B cell (primary cell): ENCODE measurements around the gene UBR4. TPM values are rescaled to one million over a fixed set of nuclear protein-coding genes. Genes with fewer than 3 reads are reported as not detected.

Source experiments
- ATAC-seq: fragments of 200-7000 bp; cut with Tn5 transposase; one replicate; pipeline ENCODE4 v1.10.0; 2021; ENCODE audit warnings: low read depth, mild to moderate bottlenecking, moderate number of reproducible peaks, moderate library complexity
- CTCF ChIA-PET: fragments of 350-600 bp; sonication (Branson Sonifier 250); formaldehyde crosslinking; loops from one replicate; lab custom pipeline; 2021; ENCODE audit warnings: antibody characterized with exemption, inconsistent platforms; lab: Charles Lee
- POLR2A ChIA-PET: fragments of 350-600 bp; sonication (Branson Sonifier 250); formaldehyde crosslinking; loops from one replicate; lab custom pipeline; 2021; ENCODE audit warnings: antibody characterized with exemption; lab: Charles Lee
- DNase-seq: peaks from one replicate; pipeline ENCODE4 v3.0.0; 2013
- H2AFZ ChIP-seq: 2 replicates; pipeline ENCODE4 v1.6.1; 2012; ENCODE audit warnings: mild to moderate bottlenecking, low read depth, low read length; ENCODE audit not compliant: insufficient read depth, poor library complexity, severe bottlenecking
- H3K27ac ChIP-seq, 2 donors: 1 replicate in 1 of 2; 2 replicates in 1 of 2; pipeline ENCODE4 v1.5.1; 2012 to 2013; ENCODE audit warnings: low read length in 2 of 2, mild to moderate bottlenecking in 2 of 2, moderate library complexity in 1 of 2
- H3K27me3 ChIP-seq, 4 experiments: fragments of 200-600 bp in 1 of 4; sonication (generic) in 1 of 4; replicated peaks in 1 of 4; 1 replicate in 2 of 4; 2 replicates in 2 of 4; pipeline versions ENCODE4 v1.6.1 to v1.7.0; 2013 to 2016; ENCODE audit warnings: low read length in 3 of 4, mild to moderate bottlenecking in 2 of 4, mixed read lengths in 1 of 4, moderate library complexity in 1 of 4; ENCODE audit not compliant: insufficient read depth in 4 of 4, control insufficient read depth in 3 of 4; ENCODE audit errors: control extremely low read depth in 1 of 4
- H3K36me3 ChIP-seq, 2 experiments: replicated peaks in 1 of 2; 1 replicate in 1 of 2; 2 replicates in 1 of 2; pipeline versions ENCODE4 v1.6.1 to v1.7.1; 2013; ENCODE audit warnings: low read length in 1 of 2; ENCODE audit not compliant: insufficient read depth in 2 of 2, control insufficient read depth in 1 of 2; ENCODE audit errors: control extremely low read depth in 1 of 2, extremely low read depth in 1 of 2
- H3K4me1 ChIP-seq, 2 donors: fragments of 200-600 bp in 1 of 2; sonication (generic) in 1 of 2; 1 replicate in 1 of 2; 2 replicates in 1 of 2; pipeline versions ENCODE4 v1.5.1 to v1.6.1; 2013 to 2017; ENCODE audit warnings: low read length in 2 of 2; ENCODE audit not compliant: control insufficient read depth in 2 of 2, insufficient read depth in 2 of 2
- H3K4me2 ChIP-seq: replicated peaks from 2 replicates; pipeline ENCODE3; 2012; ENCODE audit warnings: mild to moderate bottlenecking, low read depth, low read length; ENCODE audit not compliant: poor library complexity, severe bottlenecking
- H3K4me3 ChIP-seq, 5 experiments: fragments of 200-600 bp in 1 of 5; sonication (generic) in 1 of 5; 1 replicate in 3 of 5; 2 replicates in 2 of 5; pipeline versions ENCODE4 v1.5.1 to v1.7.0; 2011 to 2016; ENCODE audit warnings: low read length in 4 of 5, mild to moderate bottlenecking in 4 of 5, low read depth in 2 of 5, control low read depth in 1 of 5, moderate library complexity in 1 of 5; ENCODE audit not compliant: insufficient read depth in 1 of 5; ENCODE audit errors: control extremely low read depth in 1 of 5, extremely low read depth in 1 of 5
- H3K79me2 ChIP-seq: fragments of 200-600 bp; sonication (generic); one replicate; pipeline ENCODE4 v1.6.0; 2016; ENCODE audit warnings: low read length; ENCODE audit not compliant: control insufficient read depth, insufficient read depth
- H3K9ac ChIP-seq: fragments of 200-600 bp; sonication (generic); 2 replicates; pipeline ENCODE4 v1.6.1; 2017; ENCODE audit warnings: mild to moderate bottlenecking, low read length, moderate library complexity
- H3K9me3 ChIP-seq, 3 donors: one replicate each; pipeline versions ENCODE4 v1.6.1 to v1.7.1; 2013; ENCODE audit warnings: low read length in 2 of 3; ENCODE audit not compliant: control insufficient read depth in 2 of 3, insufficient read depth in 1 of 3; ENCODE audit errors: control extremely low read depth in 1 of 3
- H4K20me1 ChIP-seq: 2 replicates; pipeline ENCODE4 v1.6.0; 2012; ENCODE audit warnings: mild to moderate bottlenecking, low read length; ENCODE audit not compliant: insufficient read depth, control insufficient read depth, poor library complexity, severe bottlenecking
- H3K27ac Mint-ChIP-seq: one replicate; pipeline ENCODE4 v1.8.0; 2021; ENCODE audit warnings: mixed read lengths
- H3K27me3 Mint-ChIP-seq: one replicate; pipeline ENCODE4 v1.8.0; 2021; ENCODE audit warnings: mixed read lengths
- H3K4me1 Mint-ChIP-seq: one replicate; pipeline ENCODE4 v1.8.0; 2021; ENCODE audit warnings: mixed read lengths
- H3K4me3 Mint-ChIP-seq: one replicate; pipeline ENCODE4 v1.8.0; 2021; ENCODE audit warnings: mixed read lengths
- H3K9me3 Mint-ChIP-seq: one replicate; pipeline ENCODE4 v1.8.0; 2022; ENCODE audit warnings: mixed read lengths; ENCODE audit not compliant: insufficient read depth
- EZH2 ChIP-seq: IDR thresholded peaks from 2 replicates; pipeline ENCODE4 v1.6.1; 2012; ENCODE audit warnings: borderline replicate concordance, low read depth, mild to moderate bottlenecking, moderate library complexity, low read length; ENCODE audit not compliant: insufficient read depth, poor library complexity, severe bottlenecking
- WGBS: methylation state at CpG from one replicate; pipeline ENCODE4 v1.1.5; 2013; ENCODE audit warnings: missing lambda C conversion rate; ENCODE audit not compliant: insufficient coverage; 5-methylcytosine and 5-hydroxymethylcytosine counted together
- intact Hi-C: fragments of 100-400 bp; cut with micrococcal nuclease; formaldehyde crosslinking; loops from one replicate; pipeline ENCODE4 v1.10.0; 2022
- polyA plus RNA-seq: library from polyadenylated mRNA; depleted of rRNA; stranded (reverse); fragments of >200 nt; gene quantifications from 2 replicates; pipeline ENCODE4 v1.2.3, GENCODE V29; 2012
- total RNA-seq, 2 donors: library from RNA; stranded (reverse); fragments of 120-200 nt in 1 of 2; gene quantifications; 1 replicate in 1 of 2; 2 replicates in 1 of 2; pipeline versions ENCODE4 v1.2.3 to v1.2.4, GENCODE V29; 2013 to 2022
- TF ChIP-seq, protein P1 (sequence below): fragments of 200-600 bp; IDR thresholded peaks from one replicate; pipeline ENCODE4 v1.8.0; 2022; ENCODE audit warnings: antibody characterized with exemption, mild to moderate bottlenecking

Gene UBR4
- total and polyA plus RNA-seq, 2 donors (not counting 1 experiment from before 2014, with no cell fraction given): 90.0 to 190 TPM

DNA sequence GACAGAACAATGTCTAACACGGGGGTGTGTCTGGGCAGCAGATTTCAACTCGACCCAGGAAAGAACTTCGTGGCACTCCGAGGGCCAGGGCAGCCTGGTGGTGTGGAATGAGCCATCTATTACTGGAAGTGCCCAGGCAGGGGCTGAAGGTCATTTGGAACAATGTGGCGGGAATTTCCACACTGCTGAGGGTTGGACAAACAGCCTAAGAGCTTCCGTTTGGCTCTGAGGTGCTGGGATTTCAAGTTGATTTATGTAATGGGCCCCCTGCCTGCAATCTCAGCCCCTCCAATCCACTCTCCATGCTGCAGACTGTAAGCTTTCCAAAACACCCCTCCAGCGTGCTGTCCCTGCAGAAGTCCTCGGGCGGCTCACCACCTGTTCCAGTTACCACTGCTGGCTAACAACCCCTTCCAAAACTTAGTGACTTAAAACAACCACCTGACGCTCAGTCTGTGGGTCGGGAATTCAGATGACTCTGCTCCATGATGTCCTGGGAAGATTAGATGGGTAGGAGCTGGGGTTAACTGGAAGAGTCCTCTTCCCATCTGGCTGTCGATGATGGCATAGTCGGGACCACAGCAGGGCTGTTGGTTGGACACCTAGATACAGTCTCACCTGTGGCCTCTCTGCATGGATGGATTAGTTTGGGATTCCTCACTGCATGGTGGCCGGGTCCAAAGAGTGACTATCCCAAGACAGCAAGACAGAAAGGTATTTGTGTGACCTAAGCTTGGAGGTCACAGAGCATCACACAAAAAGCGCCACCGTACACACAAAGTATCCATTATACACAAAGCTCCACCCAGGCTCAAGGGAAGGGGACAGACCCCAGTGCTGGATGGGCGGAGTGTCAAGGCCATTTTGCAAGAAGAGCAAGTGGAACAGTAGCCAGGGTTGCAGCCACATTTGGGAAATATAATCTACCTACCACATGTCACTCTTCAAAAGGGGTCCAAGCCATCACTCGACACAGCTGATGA lies 163.9 kb downstream of the UBR4 start:
- H3K27me3 Mint-ChIP-seq: peaks cover 31% of the 10 kb centered on the region
- H3K36me3 ChIP-seq: no peaks in the 10 kb centered on the region
- H3K27ac ChIP-seq: no peak overlapping the region
- ChIA-PET POLR2A (no interaction called here), CTCF (no interaction called here)
- H3K9me3 Mint-ChIP-seq: no peaks in the 10 kb centered on the region
- WGBS: 71% methylated on average over 13 of the region's 18 CpGs
- DNase-seq: no peak
- H3K79me2 ChIP-seq: no peaks in the 10 kb centered on the region
- ATAC-seq: no peak
- TF ChIP-seq, protein P1, sequence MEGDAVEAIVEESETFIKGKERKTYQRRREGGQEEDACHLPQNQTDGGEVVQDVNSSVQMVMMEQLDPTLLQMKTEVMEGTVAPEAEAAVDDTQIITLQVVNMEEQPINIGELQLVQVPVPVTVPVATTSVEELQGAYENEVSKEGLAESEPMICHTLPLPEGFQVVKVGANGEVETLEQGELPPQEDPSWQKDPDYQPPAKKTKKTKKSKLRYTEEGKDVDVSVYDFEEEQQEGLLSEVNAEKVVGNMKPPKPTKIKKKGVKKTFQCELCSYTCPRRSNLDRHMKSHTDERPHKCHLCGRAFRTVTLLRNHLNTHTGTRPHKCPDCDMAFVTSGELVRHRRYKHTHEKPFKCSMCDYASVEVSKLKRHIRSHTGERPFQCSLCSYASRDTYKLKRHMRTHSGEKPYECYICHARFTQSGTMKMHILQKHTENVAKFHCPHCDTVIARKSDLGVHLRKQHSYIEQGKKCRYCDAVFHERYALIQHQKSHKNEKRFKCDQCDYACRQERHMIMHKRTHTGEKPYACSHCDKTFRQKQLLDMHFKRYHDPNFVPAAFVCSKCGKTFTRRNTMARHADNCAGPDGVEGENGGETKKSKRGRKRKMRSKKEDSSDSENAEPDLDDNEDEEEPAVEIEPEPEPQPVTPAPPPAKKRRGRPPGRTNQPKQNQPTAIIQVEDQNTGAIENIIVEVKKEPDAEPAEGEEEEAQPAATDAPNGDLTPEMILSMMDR: no peak
- no peak for TF ChIP-seq EZH2
- H3K4me1 ChIP-seq: no peaks in the 10 kb centered on the region
- H3K9me3 ChIP-seq: no peaks in the 10 kb centered on the region
- no peak overlapping the region for H2AFZ ChIP-seq
- no peaks in the 10 kb centered on the region for H4K20me1 ChIP-seq
- no peak overlapping the region for H3K27ac Mint-ChIP-seq
- no peaks in the 10 kb centered on the region for H3K4me1 Mint-ChIP-seq
- no peak overlapping the region for H3K4me2 ChIP-seq
- H3K4me3 Mint-ChIP-seq: no peak overlapping the region
- no peak overlapping the region for H3K4me3 ChIP-seq
- peaks cover 0 to 3% (median 0%) of the 10 kb centered on the region in 4 experiments for H3K27me3 ChIP-seq
- H3K9ac ChIP-seq: no peak overlapping the region
- intact Hi-C loops: no loop called here
